Fibroblast of lung (primary cell): ENCODE measurements around the gene ZC3H14. TPM values are rescaled to one million over a fixed set of nuclear protein-coding genes. Genes with fewer than 3 reads are reported as not detected.

Source experiments
- DNase-seq, 2 donors: peaks; one replicate each; pipeline versions ENCODE4 v3.0.0 to v3.0.0-alpha.2; 2010; ENCODE audit warnings: low read depth in 2 of 2
- H2AFZ ChIP-seq: 2 replicates; pipeline ENCODE4 v1.5.1; 2012; ENCODE audit warnings: low read length, control low read depth, inconsistent platforms
- H3K27ac ChIP-seq: 2 replicates; pipeline ENCODE4 v1.5.1; 2011; ENCODE audit warnings: low read length, control low read depth; ENCODE audit not compliant: insufficient read depth
- H3K27me3 ChIP-seq: 2 replicates; pipeline ENCODE4 v1.5.1; 2011; ENCODE audit warnings: mild to moderate bottlenecking, low read length; ENCODE audit not compliant: control insufficient read depth, insufficient read depth
- H3K36me3 ChIP-seq: 2 replicates; pipeline ENCODE4 v1.5.1; 2011; ENCODE audit warnings: low read length; ENCODE audit not compliant: control insufficient read depth, insufficient read depth
- H3K4me1 ChIP-seq: 2 replicates; pipeline ENCODE4 v1.5.1; 2011; ENCODE audit warnings: low read length; ENCODE audit not compliant: control insufficient read depth, insufficient read depth; ENCODE audit errors: extremely low read depth
- H3K4me2 ChIP-seq: 2 replicates; pipeline ENCODE4 v1.5.1; 2011; ENCODE audit warnings: low read length, control low read depth; ENCODE audit not compliant: insufficient read depth; ENCODE audit errors: extremely low read depth
- H3K4me3 ChIP-seq, 4 experiments: fragments of 200-600 bp in 1 of 4; sonication (generic) in 1 of 4; replicated peaks in 1 of 4; 2 replicates each; pipeline ENCODE4 v1.5.1; 2011 to 2016; ENCODE audit warnings: low read length in 4 of 4, low read depth in 3 of 4, mild to moderate bottlenecking in 3 of 4, control low read depth in 2 of 4, inconsistent platforms in 1 of 4, mixed read lengths in 1 of 4; ENCODE audit not compliant: insufficient read depth in 1 of 4; ENCODE audit errors: control extremely low read depth in 1 of 4
- H3K79me2 ChIP-seq: 2 replicates; pipeline ENCODE4 v1.5.1; 2012; ENCODE audit warnings: mild to moderate bottlenecking, low read length, inconsistent platforms; ENCODE audit not compliant: control insufficient read depth, insufficient read depth
- H3K9ac ChIP-seq: 2 replicates; pipeline ENCODE4 v1.5.1; 2011; ENCODE audit warnings: mild to moderate bottlenecking, low read length, control low read depth; ENCODE audit not compliant: insufficient read depth
- H3K9me3 ChIP-seq: 2 replicates; pipeline ENCODE4 v1.5.1; 2012; ENCODE audit warnings: low read depth, low read length; ENCODE audit not compliant: control insufficient read depth, insufficient read depth
- H4K20me1 ChIP-seq: 2 replicates; pipeline ENCODE4 v1.5.1; 2011; ENCODE audit warnings: low read length; ENCODE audit not compliant: control insufficient read depth, insufficient read depth; ENCODE audit errors: extremely low read depth
- EZH2 ChIP-seq: IDR thresholded peaks from 2 replicates; pipeline ENCODE4 v1.5.1; 2012; ENCODE audit warnings: low read length, control low read depth, mild to moderate bottlenecking; ENCODE audit errors: missing control alignments
- polyA plus RNA-seq, 2 donors: library from polyadenylated mRNA; depleted of rRNA in 1 of 2; stranded (reverse) in 1 of 2; unstranded in 1 of 2; fragments of >200 nt; gene quantifications; 2 replicates each; pipeline ENCODE4 v1.2.1, GENCODE V29; 2011 to 2012; ENCODE audit warnings: missing spikeins in 1 of 2
- total RNA-seq: library from RNA; depleted of rRNA; stranded (reverse); fragments of >200 nt; gene quantifications from 2 replicates; pipeline ENCODE4 v1.2.1, GENCODE V29; 2014
- TF ChIP-seq, protein P1 (sequence below), 2 donors: IDR thresholded peaks in 1 of 2; conservative IDR thresholded peaks in 1 of 2; 1 replicate in 1 of 2; 2 replicates in 1 of 2; pipeline ENCODE4 v1.5.1; 2011 to 2012; ENCODE audit warnings: low read length in 2 of 2, control low read depth in 1 of 2, inconsistent platforms in 1 of 2, low read depth in 1 of 2, mild to moderate bottlenecking in 1 of 2

The ZC3H14 gene
- total and polyA plus RNA-seq, 2 donors (not counting 1 experiment from before 2014, with no cell fraction given), result 71.0 to 77.4 TPM

- Histone ChIP-seq H3K27me3 (no peaks in the 10 kb centered on the region), H3K36me3 (no peaks in the 10 kb centered on the region)
Measured at GRCh38 chr14:88584451-88584850, 21.6 kb downstream of the ZC3H14 start.

DNA sequence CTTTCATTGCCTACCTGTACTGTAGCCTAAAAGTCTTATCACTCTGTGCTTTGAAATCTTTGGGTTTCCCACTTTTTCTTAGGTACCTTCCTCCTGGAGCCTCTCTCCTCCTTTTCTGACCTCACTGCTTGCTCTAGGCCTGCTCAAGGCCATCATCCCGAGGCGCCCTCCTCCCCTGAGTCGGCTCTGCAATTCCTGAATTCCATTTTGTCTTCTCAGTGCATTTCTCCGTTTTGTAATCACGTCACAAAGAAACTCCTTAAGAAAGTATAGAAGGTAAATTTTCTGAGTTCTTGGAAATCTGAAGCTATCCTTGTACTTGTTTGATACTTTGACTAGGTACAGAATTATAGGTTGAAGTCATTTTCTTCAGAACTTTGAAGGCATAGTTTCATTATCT lies 25.2 kb downstream of the ZC3H14 start:
- H2AFZ ChIP-seq, result no peak overlapping the region
- H3K36me3 ChIP-seq, result peaks cover 4% of the 10 kb centered on the region
- DNase-seq, result no peak
- no peaks in the 10 kb centered on the region for H3K9me3 ChIP-seq
- no peak overlapping the region for H3K4me3 ChIP-seq
- no peak overlapping the region for H3K27ac ChIP-seq
- no peak overlapping the region for H3K9ac ChIP-seq
- no peaks in the 10 kb centered on the region for H3K27me3 ChIP-seq
- TF ChIP-seq EZH2, result no peak
- TF ChIP-seq, protein P1, sequence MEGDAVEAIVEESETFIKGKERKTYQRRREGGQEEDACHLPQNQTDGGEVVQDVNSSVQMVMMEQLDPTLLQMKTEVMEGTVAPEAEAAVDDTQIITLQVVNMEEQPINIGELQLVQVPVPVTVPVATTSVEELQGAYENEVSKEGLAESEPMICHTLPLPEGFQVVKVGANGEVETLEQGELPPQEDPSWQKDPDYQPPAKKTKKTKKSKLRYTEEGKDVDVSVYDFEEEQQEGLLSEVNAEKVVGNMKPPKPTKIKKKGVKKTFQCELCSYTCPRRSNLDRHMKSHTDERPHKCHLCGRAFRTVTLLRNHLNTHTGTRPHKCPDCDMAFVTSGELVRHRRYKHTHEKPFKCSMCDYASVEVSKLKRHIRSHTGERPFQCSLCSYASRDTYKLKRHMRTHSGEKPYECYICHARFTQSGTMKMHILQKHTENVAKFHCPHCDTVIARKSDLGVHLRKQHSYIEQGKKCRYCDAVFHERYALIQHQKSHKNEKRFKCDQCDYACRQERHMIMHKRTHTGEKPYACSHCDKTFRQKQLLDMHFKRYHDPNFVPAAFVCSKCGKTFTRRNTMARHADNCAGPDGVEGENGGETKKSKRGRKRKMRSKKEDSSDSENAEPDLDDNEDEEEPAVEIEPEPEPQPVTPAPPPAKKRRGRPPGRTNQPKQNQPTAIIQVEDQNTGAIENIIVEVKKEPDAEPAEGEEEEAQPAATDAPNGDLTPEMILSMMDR (conservative IDR thresholded peaks at IDR 0.05 in 1 of 2, IDR thresholded peaks at IDR 0.05 in 1 of 2; ENCODE audit: low read depth in 1 of 2, low read length in 2 of 2), result no peak
- H3K4me1 ChIP-seq, result peaks cover 2% of the 10 kb centered on the region
- no peaks in the 10 kb centered on the region for H3K79me2 ChIP-seq
- no peaks in the 10 kb centered on the region for H4K20me1 ChIP-seq
- no peak overlapping the region for H3K4me2 ChIP-seq

More at GRCh38 chr14:88584451-88584850, 21.6 kb downstream of the ZC3H14 start:
- no peaks in the 10 kb centered on the region for H4K20me1 ChIP-seq
- H3K4me1 ChIP-seq, result no peaks in the 10 kb centered on the region
- no peak overlapping the region for H3K27ac ChIP-seq
- no peak overlapping the region for H3K9ac ChIP-seq
- no peak overlapping the region for H3K4me3 ChIP-seq
- no peak overlapping the region for H2AFZ ChIP-seq
- no peaks in the 10 kb centered on the region for H3K9me3 ChIP-seq
- DNase-seq, result no peak
- no peaks in the 10 kb centered on the region for H3K79me2 ChIP-seq
- H3K4me2 ChIP-seq, result no peak overlapping the region
- TF ChIP-seq, protein P1 (conservative IDR thresholded peaks at IDR 0.05 in 1 of 2, IDR thresholded peaks at IDR 0.05 in 1 of 2; ENCODE audit: low read depth in 1 of 2, low read length in 2 of 2), result no peak
- TF ChIP-seq EZH2, result no peak

DNA sequence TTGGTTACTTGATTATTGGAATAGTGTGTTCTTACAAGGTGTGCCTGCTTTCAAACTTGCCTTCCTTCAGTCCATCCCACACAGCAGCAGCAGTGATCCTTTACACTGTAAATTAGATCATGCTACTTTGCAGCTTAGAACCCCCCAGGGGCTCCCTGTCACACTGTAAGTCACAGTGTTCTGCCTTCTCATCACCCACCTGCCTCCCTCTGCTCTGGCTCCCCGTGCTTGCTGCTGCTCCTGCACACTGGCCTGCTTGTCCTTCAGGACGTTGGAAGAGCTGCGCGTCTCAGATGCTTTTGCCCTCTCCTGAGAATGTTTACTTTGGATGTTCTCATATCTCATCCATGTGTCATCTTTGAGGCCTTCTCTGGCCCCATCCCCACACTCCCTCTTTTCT lies 27.3 kb downstream of the ZC3H14 start:
- H3K9ac ChIP-seq, result no peak overlapping the region
- TF ChIP-seq, protein P1 (conservative IDR thresholded peaks at IDR 0.05 in 1 of 2, IDR thresholded peaks at IDR 0.05 in 1 of 2; ENCODE audit: low read depth in 1 of 2, low read length in 2 of 2), result no peak
- no peak for TF ChIP-seq EZH2
- H3K9me3 ChIP-seq, result no peaks in the 10 kb centered on the region
- peak in 1 of 2 donors; percentile 12 for DNase-seq
- H3K27me3 ChIP-seq, result no peaks in the 10 kb centered on the region
- peaks cover 6% of the 10 kb centered on the region for H3K36me3 ChIP-seq
- H3K4me2 ChIP-seq, result no peak overlapping the region
- H3K4me3 ChIP-seq, result no peak overlapping the region
- H2AFZ ChIP-seq, result no peak overlapping the region
- no peaks in the 10 kb centered on the region for H3K79me2 ChIP-seq
- peaks cover 2% of the 10 kb centered on the region for H3K4me1 ChIP-seq
- no peaks in the 10 kb centered on the region for H4K20me1 ChIP-seq
- H3K27ac ChIP-seq, result no peak overlapping the region
